ENCODE measurements around the gene MYO9B. TPM values are rescaled to one million over a fixed set of nuclear protein-coding genes. Genes with fewer than 3 reads are reported as not detected.

The MYO9B gene
- total RNA-seq, 1 donor from 2014 or later = 30.7 TPM

- Histone ChIP-seq H3K9me3 (replicated peaks) (peaks cover 13% of the 10 kb centered on the region), H3K4me3 (no peak overlapping the region), H3K27me3 (ENCODE audit: low read depth) (no peaks in the 10 kb centered on the region), H3K27ac (replicated peaks) (no peak overlapping the region), H3K36me3 (peaks cover 16% of the 10 kb centered on the region), H3K4me1 (peaks cover 10% of the 10 kb centered on the region)
- intact Hi-C loops (cut with micrococcal nuclease) = no loop called here
- no peak for DNase-seq
- TF ChIP-seq CTCF (IDR thresholded peaks at IDR 0.05; ENCODE audit: borderline replicate concordance) = no peak
Measured at GRCh38 chr19:17259934-17260333, 184.4 kb downstream of the MYO9B start.

- DNase-seq = peak; percentile 78
- H3K27me3 ChIP-seq (ENCODE audit: low read depth) = no peaks in the 10 kb centered on the region
- intact Hi-C loops (cut with micrococcal nuclease) = no loop called here
- H3K9me3 ChIP-seq (replicated peaks) = peaks cover 13% of the 10 kb centered on the region
- H3K4me3 ChIP-seq = peak overlapping the region; percentile 1
- H3K27ac ChIP-seq (replicated peaks) = no peak overlapping the region
- H3K4me1 ChIP-seq = peaks cover 15% of the 10 kb centered on the region
- H3K36me3 ChIP-seq = peaks cover 16% of the 10 kb centered on the region
- peak; percentile 92 for TF ChIP-seq CTCF (IDR thresholded peaks at IDR 0.05; ENCODE audit: borderline replicate concordance)
Measured at GRCh38 chr19:17260842-17261325, 185.3 kb downstream of the MYO9B start.

- no peak for DNase-seq
- peaks cover 23% of the 10 kb centered on the region for H3K4me1 ChIP-seq
- H3K9me3 ChIP-seq (replicated peaks) = peaks cover 13% of the 10 kb centered on the region
- H3K27me3 ChIP-seq (ENCODE audit: low read depth) = no peaks in the 10 kb centered on the region
- H3K4me3 ChIP-seq = peak overlapping the region; percentile 71
- peaks cover 16% of the 10 kb centered on the region for H3K36me3 ChIP-seq
- intact Hi-C loops (cut with micrococcal nuclease) = no loop called here
- TF ChIP-seq CTCF (IDR thresholded peaks at IDR 0.05; ENCODE audit: borderline replicate concordance) = no peak
- H3K27ac ChIP-seq (replicated peaks) = peak overlapping the region; percentile 90
Measured at GRCh38 chr19:17262557-17262956, 187.0 kb downstream of the MYO9B start.

Other genes starting within 250 kb of the MYO9B start
- gene SIN3B, start 246.4 kb upstream of the MYO9B start, total RNA-seq = 24.4 TPM
- gene F2RL3, start 186.8 kb upstream of the MYO9B start, total RNA-seq = 1.1 TPM
- gene CPAMD8, start 49.0 kb upstream of the MYO9B start, total RNA-seq = 13.7 TPM
- gene HAUS8, start 325 bp upstream of the MYO9B start, total RNA-seq = 3.5 TPM
- 27.5 TPM for gene USE1, start 139.6 kb downstream of the MYO9B start, total RNA-seq
- gene OCEL1, start 150.4 kb downstream of the MYO9B start, total RNA-seq = 21.2 TPM
- gene NR2F6, start 170.1 kb downstream of the MYO9B start, total RNA-seq = 60.1 TPM
- gene USHBP1, start 189.0 kb downstream of the MYO9B start, total RNA-seq = 7.0 TPM
- gene BABAM1, start 191.7 kb downstream of the MYO9B start, total RNA-seq = 72.7 TPM
- gene ANKLE1, start 206.1 kb downstream of the MYO9B start, total RNA-seq = 0.11 TPM
- 11.7 TPM for gene ABHD8, start 227.6 kb downstream of the MYO9B start, total RNA-seq
- 206 TPM for gene MRPL34, start 230.1 kb downstream of the MYO9B start, total RNA-seq
- gene DDA1, start 233.8 kb downstream of the MYO9B start, total RNA-seq = 35.7 TPM